HuH-7 (cell line): ENCODE measurements around the gene GBF1.

Experiments
- DNase-seq: peaks from one replicate; pipeline ENCODE4 v3.0.0; 2011; ENCODE audit warnings: low spot score

The GBF1 gene

DNA sequence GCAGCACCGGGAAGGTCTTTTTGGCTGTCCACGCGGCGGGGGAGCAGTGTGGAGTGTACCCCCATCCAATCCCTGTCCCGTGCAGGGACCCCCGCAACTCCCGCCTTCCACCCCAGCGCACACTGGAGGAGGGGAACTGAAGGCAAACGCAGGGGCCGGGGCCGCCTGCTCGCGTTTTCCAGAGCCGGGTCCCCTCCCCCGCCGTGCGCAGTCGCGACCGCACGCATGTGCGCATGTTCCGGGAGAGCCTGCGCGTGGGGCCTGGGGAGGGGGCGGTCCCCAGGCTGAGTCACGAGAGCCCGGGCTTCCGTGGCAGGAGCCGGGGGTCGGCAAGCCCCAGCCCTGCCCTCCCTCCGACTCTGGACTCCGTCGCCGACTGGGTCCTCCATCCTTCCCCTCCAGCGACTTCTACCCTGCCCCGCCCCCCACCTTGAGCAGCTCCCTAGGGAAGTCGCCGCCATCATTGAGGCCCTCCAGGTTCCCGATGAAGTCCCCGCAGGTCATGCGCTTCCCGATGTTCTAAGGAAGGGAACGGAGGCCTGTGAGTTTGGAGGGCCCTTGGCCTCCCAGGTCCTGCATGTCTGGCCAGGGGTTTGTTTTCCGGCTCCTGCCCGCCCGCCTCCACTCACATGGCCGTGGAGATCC, 165.2 kb downstream of the GBF1 start:
- no peak for DNase-seq

DNA sequence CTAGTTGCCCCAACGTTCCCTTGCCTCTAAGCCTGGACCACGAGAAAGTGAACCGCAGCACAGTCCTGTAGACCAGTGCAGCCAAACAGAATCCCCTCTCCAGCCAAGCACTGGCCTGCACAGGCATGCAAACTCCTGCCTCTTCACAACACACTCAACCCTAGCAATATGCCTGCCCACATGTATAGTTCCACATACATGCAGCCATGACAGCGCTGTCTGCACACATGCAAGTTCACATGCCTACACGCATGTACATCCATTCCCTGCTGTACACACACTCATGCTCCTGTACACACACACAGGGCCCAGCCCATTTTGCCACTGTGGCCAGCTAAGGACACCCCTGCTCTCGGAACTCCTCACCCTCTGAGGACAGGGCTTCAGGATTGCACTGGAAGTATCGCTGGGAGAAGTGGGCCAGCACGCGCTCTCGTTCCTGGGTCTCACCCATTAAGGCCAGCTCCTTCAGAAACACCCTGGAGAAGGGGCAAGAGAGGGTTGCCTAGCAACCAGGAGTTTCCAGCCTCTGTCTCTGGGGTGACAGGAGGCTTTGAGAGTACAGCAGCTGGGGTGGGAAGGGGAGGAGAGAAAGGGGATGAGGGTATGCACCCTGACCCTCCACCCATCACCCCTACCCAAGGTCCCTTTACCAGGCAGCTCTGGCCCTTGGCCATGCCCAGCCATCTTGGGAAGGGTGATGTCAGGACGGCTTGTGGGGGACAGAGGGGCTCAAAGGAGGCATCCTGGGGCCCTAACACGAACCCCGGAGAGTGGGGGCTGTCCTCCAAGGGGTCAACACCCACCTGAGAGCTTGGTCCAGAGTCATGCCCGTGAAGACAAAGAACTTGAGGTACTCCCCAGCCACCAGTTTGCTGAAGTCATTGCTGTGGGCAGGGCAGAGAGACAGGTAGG, 166.3 kb downstream of the GBF1 start:
- DNase-seq, result no peak

DNA sequence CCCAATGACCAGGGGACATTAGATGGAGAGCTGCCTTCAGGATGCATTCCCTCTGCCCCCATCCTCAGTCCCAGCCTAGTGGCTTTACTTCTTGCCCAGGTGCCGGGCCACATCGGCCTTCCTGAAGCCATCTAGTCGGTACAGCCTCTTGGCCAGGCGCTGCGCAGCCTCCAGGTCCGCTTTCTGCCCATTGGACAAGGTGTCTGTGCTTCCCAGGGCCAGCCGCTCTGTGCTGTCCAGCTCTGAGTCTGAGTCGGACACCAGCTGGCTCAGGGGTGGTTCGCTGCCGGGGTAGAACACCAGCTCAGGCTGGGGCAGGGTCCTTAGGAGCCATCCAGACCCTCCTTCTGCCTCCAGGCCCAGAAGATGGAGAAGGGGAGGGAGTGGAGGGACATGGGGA, 167.0 kb downstream of the GBF1 start:
- DNase-seq, result no peak

DNA sequence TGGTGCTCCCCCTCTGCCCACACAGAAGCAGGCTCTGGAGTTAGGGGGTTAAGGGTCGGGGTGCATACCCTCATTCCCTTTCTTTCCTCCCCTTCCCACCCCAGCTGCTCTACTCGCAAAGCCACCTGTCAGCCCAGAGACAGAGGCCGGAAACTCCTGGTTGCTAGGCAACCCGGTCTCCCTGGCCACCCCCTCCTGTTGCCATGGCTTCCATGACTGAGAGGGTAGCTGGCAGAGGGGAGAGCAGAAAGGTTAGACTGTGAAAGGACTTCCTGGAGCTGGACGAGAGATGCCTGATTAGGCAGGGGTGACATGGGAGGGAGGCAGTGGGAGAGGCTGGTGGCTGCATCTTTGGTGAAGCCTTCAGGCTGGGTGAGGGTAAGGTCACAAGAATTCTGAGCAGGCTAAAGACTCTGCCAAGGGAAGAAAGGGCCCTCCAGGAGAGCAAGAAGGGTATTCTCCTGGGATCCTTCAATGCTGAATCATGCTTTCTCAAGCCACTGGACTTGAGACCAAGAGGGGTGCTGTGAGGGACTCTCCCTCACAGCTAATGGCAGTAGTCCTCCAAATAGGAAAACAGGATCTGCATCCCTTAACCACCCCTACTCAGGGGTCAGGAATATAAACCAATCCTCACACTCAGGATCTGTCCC, 167.8 kb downstream of the GBF1 start:
- DNase-seq, result no peak

DNA sequence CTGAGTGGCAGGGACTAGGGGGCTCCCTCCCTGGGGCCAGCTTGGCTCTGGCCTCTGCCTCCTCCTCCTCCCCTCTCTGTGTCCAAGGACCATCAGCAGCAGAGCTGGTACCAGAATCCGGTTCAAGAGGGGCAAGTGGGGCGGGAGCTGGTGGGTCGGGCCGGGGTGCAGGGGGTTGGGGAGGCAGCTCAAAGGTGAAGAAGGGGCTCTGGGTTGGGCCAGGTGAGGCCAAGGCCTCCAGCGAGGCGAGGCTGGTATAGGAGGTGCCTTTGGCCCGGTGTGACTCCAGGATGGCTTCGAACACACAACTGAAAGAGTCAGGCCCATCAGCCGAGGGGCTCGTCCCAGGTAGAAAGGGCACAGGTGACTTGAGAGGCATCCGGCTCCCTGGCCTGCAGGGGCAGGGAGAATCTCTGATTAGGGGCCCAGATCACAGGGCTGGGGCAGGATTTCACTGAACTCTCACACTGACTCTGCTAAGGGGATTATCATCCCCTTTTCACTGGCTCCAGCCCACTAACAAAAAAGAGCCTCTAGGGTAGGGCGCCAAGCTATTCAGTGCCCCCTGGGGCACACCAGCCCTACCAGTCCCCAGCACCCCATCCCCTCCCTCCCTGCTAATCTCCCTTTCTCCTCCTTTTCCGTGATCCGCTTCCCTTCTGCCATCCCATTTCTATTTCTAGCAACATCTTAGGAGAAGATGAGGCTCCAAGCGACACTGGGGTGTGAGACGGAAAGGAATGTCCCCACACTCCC, 168.7 kb downstream of the GBF1 start:
- no peak for DNase-seq

DNA sequence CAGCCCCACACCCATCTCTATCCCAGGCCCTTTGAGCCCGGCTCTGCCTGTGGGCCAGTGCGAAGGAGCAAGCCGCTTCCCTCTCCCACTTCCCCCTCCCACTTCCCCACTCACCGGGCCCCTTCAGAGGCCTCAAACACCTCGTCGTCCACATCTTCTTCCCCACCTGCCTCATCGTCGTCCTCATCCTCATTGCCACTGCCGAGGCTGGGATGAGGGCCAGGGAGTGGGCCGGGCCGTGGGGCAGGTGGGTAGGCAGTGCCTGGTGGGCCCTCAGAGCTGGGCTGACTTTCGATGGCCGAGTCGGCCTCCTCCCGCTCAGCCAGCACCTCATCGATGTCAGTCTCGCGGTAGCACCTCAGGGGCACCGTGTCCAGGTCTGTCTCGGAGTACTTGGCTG, 169.4 kb downstream of the GBF1 start:
- DNase-seq, result no peak

DNA sequence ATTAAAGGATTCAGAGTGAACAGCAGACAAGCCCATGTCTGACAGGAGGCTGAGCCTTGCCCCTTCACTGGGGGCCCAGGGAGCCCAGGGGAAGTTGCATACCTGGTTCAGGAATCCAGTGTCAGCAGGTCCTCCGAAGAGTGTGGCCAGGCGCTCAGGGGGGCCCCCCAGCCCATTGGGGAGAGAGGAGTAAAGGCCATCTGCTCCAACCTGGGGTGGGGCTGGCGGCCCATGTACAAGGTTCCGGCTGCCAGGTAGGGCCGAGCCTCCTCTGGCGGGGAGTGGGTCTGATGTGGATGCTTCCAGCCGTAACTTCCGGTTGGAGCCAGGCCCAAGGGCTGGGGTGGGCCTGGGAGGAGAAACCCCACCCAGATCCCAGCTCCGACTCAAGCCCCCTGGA, 171.0 kb downstream of the GBF1 start:
- DNase-seq, result no peak

DNA sequence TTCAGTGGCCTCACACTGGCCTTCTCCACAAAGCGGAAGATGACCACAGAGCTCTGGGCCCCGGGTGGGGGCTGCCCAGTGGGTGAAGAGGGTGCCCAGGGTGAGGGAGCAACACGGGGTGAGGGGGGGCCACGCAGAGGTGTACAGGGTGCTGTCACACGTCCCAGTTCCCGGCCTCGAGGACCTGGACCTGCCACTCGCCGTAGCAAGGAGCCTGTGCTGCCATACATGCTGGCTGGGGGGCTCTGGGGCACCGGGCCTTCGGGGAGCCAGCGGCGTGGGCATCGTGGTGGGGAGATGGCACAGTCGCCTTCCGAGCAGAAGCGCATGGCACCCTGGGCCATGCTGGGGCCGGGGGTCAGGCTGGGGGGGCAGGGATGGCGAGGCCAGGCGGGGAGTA, 171.4 kb downstream of the GBF1 start:
- no peak for DNase-seq

DNA sequence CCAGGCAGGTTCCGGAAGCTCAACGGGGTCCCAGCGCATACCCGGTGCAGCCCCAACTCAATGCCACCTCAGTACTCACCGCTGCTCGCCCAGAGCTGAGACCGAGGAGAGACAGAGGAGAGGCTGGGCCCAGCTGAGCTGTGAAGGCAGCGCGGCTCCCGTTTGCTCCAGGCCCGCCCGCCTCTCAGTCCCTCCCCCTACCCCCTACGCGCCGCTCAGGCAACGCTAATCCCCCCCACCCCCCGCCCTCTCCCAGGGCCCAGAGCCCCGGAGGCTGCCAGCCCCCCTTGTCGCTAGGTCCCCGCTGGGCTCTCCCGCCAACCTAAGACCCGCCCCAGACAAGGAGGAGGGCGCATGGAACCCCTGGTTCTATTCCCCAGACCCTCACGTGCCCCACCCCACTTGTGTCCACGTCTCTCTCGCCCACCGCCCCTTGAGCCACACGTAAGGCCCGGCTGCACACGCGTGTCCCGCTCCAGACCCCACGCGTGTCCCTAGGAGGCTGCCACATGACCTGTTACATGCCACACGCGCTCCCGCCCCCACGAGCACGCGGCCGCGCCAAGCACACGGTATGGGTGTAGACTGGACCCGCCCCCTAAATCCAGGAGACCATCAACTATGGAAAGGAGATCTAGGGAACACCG, 173.4 kb downstream of the GBF1 start, which contains the start of gene PSD:
PSD (minus strand) TSS at position 164 of the 647 bp plus-strand sequence. CDS start 1,747 bp downstream, outside the sequence.
- no peak for DNase-seq

DNA sequence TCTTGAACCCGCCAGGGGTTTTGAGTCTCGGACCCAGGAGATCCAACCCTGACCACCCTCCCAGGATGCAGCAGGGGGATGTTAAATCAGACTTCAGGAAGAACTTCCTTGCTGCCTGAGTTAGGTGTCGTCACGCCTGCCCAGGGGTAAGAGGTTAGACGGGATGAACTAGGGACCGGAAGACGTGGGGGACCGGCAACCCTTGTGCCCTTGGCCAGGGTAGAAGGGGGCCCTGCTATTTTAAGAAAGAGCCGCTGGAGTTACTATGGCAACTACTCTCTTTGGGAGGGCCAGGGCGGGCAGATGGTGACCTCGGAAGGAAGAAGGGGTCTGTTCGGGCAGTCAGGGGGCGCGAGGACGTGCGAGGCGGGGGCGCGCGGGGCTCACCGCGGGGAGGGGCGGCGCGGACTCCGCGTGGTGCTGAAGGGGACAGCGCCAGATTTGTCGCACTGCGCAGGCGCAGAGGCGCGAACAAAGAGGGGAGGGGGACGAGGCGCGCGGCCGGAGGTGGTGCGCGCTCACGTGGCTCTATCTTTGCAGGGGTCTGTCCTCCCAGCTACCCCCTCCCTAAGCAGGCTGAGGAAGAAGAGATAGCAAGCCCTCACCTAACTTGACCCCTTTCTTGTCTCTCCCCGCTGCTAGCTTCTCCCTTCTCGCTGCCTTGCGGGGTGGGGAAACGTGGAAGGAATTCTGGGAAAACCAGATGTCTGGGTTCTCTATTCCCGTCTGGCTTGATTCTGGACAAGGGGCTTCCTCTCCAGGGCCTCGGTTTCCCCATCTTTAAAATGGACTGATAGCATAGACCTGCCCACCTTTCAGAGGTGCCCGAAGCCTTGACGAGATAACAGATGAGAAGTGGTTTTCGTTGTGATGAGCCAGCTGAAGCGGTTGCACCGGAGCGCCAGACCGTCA, 174.2 kb downstream of the GBF1 start:
- peak; percentile 80 for DNase-seq

DNA sequence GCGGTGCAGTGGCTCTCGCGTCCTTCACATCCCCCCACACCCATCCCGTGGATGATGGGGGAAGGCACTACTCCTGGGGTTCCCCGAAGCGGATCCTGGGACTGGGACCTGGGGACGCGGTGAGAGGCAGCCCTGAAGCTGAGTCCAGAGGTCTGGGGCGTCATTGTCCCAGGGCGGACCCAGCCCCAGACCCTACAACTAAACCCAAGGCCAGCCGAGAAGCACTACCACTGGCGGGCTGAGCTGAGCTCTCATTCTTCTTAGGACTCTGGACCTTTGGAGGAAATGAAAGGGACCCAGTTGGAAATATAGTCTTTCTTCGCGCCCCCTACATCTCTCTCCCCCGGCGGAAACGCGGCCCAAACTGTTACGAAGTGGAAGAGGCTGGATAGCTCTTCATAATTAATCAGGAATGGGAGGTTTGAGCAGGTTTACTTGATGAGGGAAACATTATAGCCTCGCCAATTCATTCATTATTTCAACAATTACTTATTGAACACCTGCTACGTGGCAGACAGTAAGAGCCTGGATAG, 174.9 kb downstream of the GBF1 start:
- no peak for DNase-seq

DNA sequence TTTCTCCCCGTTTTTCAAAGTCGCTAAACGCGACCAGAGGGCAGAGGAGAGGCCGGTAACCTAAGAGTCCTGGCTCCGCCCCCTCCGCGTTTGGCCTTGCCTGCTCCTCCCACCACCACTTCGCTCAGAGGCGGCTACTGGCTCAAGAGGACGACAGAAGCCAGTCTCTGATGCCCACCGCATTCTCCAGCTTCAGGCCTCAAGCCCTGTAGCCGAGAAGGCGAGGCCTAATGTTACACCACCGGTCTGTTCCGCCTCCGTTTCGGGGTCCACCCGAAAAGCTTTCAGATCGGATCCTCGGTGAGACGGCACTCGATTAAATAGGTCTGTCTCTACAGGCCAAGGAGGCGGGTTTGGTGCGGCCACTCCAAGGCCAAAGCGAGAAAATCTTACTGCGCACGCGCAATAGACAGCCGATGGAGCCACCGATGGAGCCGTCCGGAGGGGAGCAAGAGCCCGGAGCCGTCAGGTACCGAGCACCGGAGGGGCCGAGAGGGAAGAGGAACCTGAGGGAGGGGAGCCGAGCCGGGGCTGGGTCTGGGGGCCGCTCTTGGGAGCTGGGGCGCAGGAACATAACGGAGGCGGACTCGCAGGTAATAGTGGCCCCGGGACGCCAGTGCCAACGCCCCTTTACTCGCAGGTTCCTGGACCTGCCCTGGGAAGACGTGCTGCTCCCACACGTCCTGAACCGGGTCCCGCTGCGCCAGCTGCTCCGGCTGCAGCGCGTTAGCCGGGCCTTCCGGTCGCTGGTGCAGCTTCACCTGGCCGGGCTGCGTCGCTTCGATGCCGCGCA, 175.6 kb downstream of the GBF1 start, which contains the start of gene FBXL15:
FBXL15 (plus strand) TSS at position 123 of the 793 bp plus-strand sequence; CDS start at position 417, 294 bp downstream.
- peak; percentile 91 for DNase-seq

DNA sequence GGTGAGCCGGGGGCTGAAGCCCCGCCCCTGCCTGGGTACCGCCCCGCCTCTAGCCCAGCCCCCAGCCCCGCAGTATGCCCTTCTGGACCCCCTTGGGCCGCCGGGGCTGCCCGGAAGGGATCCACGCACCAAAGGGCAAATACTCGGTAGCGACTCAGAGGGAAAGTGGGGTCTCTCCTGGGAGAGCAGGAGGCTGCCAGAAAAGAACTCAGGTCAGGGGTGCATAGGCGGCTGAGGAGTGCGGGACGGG, 176.1 kb downstream of the GBF1 start:
- no peak for DNase-seq

DNA sequence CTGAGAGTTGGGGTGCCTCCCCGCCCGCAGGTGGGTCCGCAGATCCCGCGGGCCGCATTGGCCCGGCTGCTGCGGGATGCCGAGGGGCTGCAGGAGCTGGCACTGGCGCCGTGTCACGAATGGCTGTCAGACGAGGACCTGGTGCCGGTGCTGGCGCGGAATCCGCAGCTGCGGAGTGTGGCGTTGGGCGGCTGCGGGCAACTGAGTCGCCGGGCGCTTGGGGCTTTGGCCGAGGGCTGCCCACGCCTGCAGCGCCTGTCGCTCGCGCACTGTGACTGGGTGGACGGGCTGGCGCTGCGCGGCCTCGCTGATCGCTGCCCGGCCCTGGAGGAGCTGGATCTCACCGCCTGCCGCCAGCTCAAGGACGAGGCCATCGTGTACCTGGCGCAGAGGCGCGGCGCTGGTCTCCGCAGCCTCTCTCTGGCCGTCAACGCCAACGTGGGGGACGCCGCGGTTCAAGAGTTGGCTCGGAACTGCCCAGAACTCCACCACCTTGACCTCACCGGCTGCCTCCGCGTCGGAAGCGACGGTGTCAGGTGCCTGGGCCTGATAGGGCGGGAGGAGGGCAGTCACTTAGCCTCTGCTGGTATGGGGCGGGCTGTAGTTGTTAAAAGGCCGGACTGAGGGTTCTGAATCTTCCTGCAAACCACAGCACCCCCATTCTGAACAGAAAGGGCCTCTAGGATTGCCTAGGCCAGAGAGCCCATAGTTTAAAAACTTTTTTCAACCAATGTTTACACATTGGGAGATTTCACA, 176.6 kb downstream of the GBF1 start:
- DNase-seq, result no peak

DNA sequence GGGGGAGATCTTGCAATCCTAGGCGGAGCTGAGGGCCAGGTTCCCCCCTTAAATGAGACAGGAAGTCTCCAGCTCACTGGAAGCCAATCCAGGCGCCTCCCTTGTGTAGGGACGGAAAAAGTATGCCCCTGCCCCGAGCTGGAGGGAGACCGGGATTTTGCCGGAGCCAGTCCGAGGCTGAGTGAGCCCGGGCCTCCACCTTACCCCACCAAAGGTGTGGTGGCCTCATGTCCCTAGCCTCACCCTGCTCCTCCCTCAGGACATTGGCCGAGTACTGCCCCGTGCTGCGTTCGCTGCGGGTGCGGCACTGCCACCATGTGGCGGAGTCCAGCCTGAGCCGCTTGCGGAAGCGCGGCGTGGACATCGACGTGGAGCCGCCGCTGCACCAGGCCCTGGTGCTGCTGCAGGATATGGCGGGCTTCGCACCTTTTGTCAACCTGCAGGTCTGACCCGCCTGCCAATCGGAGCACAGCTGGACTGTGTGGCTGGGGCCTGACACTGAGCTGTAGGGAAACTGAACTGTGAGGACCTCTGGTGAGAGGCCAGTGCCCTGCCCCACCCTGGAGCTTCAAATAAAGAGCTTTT, 177.3 kb downstream of the GBF1 start:
- DNase-seq, result peak; percentile 94

DNA sequence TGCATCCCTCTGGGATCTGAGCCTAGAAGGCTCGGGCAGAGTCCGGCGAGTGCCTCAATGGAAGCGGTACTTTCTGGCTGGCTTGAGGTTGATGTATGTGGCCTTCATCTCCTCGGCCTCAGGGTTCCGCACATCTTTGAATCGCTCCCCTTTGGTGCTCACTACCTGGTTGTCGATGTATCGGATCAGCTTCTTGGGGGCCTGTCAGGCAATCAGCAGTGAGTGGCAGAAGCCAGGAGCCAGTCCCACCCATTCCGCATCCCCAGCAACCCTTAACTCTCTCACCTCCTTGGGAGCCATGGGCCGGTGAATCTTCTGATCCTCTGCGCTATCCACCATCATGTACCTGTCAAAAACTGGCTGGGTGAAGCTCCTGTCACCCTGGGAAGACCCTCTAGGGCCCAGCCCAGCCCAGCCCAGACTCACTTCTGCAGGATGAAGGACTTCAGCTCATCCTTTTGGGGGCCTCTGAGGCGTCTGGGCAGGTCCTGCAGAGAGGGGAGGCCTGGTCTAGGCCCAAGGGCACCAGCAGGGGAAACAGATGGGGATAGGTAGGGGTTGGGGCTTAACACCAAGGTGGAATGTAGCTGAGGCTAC, 178.1 kb downstream of the GBF1 start:
- DNase-seq, result no peak

DNA sequence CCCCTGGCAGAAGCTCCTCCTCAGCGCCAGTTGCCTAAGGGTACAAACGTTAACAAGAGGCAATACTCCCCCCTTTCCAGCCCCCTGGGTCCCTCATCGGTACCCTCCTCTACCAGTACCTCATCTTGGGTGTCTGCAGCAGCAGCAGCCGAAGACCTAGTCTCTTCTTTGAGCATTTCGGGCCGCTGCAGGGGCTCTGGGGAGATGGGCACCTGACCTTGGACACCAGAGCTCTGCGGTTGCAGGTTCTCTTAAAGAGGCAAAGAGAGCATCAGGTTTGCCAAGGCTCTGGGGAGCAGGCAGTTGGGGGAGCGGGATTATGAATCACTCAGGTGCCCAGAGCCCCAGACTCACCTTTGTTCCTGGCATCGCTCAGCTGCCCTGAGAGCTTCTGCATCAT, 178.8 kb downstream of the GBF1 start:
- DNase-seq, result no peak

DNA sequence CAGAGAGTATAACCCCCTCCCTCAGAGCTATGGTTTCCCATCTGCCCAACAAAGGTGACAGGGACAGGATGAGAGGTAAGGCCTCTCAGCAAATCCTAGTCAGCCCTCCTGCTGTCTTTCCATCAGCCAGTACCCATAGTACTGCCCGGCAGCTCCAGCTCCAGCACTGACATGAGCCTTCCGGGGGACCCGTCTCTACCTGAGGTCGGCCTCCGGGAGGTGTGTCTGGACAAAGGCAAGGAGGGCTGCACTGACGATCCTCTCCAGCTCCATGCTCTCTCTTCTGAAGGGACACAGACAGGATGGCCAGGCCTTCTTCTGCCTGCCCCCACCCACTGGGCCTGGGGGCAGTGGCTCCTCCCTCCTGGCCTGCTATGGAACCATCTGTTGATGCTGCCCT, 179.6 kb downstream of the GBF1 start:
- no peak for DNase-seq
